ENCODE data around the gene ZFYVE21.
A peak's percentile ranks its signal among the peaks of the same experiment; 100 is the strongest.
"Not testable (repeated sequence)": the region's sequence is repeated elsewhere in the genome, so short reads cannot be mapped to it uniquely, and the experiment has no call there.

ZFYVE21 gene

GRCh38 chr14:103763730-103764488 lies 48.3 kb downstream of the ZFYVE21 start:
- no peak for DNase-seq (ENCODE audit: low read depth)

- DNase-seq (ENCODE audit: low read depth), result no peak
Observed at GRCh38 chr14:103765526-103765925, 49.9 kb downstream of the ZFYVE21 start.

DNA sequence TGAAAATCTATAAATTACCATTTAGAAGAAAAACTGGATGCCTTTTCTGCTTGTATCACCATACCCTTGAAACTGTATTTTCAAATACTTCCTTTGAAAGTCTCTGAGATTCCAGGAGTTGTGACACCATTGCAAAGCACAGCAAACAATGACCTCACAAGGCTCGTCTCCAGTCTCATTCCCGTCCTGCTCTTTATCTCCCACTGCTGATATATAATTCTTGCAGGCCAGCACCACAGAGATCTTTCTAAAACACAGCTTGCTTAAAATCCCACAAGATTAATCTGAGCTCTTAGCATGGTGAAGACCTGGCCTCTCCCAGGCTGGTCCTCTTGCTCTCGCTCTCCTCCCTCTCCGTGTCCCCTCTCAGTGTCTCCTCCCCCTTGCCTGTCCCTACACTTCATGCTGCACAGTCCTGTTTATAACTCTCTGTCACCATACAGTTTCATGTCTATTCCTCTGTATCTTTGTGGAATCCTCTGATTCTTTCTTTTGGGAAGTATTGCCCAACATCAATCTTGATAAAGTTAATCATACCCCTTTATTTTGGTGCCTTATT lies 51.8 kb downstream of the ZFYVE21 start:
- DNase-seq (ENCODE audit: low read depth), result no peak

GRCh38 chr14:103770500-103770899 lies 54.9 kb downstream of the ZFYVE21 start:
- DNase-seq (ENCODE audit: low read depth), result no peak

DNA sequence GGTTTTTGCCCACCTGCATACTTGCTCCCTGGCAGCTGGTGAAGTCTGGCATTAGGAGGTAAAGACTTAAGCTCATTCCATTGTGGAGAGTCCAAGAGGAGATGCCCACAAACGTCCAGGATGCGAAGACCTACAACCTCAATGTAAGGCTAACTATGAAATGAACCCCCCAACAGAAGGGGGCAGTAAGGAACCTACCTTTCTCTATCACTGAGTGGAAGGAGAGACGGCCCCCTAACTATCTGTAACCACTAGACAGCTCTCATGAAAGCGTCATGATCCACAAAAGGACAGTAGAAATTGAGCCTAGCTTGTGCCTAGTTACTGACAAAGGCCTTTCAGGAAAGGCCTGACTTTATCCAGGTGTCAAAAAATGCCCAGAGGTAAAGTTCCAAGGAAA lies 55.3 kb downstream of the ZFYVE21 start:
- peak; percentile 24 for DNase-seq (ENCODE audit: low read depth)

DNA sequence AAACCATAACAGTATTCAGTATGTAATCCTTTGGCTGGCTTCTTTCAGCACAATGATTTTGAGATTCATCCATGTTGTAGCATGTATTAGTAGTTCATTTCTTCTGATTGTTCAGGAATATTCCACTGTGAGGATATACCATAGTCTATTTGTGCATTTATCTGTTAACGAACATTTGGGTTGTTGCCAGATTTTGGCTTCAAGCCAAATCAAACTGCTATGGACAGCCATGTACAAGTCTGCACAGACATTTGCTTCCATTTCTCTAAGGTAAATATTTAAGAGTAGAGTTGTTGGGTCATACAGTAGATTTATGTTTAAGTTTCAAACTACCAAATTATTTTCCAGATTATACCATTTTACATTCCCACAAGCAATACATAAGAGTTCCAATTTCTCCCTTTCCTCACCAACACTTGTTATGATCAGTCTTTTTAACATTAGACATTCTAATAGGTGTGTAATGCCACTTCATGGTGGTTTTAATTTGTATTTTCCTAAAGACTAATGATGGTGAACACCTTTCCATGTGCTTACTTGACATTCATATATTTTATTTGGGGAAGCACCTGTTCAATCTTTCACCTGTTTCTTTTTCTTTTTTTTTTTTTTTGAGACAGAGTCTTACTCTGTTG lies 56.6 kb downstream of the ZFYVE21 start:
- DNase-seq (ENCODE audit: low read depth), result no peak

DNA sequence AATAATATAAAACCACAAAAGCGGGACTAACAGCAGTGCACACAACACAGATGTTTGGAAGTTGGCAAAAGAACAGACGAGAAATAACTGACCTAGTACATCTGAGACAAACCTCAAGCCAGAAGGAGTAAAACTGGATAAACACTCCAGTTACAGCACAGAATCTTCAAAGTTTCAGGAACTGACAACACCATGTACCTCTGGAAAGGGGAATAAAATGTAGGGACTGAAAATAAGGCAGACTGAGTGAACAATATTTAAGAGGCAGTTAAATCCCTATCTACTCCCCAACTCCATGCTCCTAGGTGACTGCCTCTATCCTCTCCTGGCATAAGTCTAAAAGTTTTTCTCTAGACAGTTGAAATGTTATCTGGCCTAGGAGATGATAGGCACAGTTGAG lies 57.9 kb downstream of the ZFYVE21 start:
- DNase-seq (ENCODE audit: low read depth), result no peak

DNA sequence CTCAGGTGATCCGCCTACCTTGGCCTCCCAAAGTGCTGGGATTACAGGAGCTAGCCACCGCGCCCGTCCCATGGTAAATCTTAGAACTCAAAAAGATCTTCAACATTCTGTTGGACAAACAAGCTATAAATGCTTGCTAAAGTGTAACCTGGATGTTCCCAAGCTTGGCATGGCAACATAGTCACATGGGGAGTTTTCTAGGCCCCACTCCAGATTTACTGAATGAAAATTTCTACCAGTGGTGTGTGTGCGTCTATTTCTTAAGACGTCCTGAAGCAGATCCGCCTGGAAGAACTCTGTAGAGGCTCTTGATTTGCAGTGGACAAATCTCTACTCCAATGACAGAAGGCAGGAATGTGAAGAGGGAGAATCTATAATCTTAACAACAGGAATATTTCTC lies 59.9 kb downstream of the ZFYVE21 start:
- DNase-seq (ENCODE audit: low read depth), result no peak

GRCh38 chr14:103776319-103776718 lies 60.7 kb downstream of the ZFYVE21 start:
- DNase-seq (ENCODE audit: low read depth), result not testable (repeated sequence)

DNA sequence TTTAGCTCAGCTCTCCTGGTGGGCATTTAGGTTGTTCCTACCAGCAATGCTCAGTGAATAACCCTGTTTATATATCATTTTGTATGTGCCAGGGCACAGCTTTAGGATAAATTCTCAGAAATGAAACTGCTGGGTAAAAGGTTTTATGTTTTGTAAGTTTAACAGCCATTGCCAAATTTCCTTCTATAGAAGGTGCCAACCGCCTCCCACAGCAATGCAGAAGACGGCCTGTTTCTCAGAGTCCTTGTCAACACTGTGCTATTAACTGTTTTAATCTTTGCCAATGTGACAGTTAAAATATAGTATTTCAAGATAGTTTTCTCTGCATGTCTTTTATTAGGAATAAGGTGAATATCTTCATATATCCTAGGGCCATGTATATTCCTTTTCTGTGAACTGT lies 66.8 kb downstream of the ZFYVE21 start:
- no peak for DNase-seq (ENCODE audit: low read depth)
